C4-2B (cell line): Measurements from ENCODE around the gene AIFM1.

Experiments
- ZFX ChIP-seq: fragments of 450-650 bp; IDR thresholded peaks from 2 replicates; pipeline ENCODE4 v1.6.1; 2017
- TF ChIP-seq, protein P1 (sequence below): fragments of 450-650 bp; conservative IDR thresholded peaks from 2 replicates; pipeline ENCODE4 v1.5.1; 2017; ENCODE audit warnings: mild to moderate bottlenecking

DNA sequence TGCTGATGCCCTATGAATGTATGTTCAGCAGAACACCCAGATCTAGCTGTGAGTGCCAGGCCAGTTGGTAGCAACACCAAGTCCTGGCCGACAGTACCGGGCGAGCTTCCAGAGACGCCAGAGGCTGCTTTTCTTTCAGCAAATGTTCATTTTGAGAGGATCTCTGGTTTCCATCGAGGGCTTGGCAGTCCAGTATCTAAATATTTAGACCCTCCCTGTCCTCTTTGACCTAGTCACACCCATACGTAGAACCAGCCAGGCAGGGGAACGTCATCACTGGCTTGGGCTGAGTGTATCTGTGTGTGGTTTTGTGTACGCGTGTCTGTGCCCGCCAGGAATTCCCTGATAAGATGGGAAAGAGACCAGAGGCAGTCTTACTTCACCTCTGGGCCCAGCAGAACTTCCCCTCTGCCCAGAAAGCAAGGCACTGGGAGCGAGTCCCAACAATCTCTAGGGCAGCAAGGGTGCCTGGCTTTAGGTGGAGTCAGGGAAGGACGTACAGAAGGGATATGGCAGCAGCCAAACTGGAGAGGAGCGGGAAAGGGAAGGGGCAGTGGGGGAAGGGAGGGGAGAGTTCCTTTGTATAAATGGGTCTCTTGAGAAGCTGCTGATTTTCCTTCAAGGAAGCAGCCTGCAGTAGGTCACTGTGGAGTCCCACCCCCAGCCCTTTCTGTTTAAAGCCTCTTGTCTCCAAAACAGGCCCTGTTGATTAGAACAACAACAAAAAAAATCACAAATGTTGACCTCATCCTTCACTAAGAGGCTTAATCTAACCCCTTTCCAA is 40.4 kb downstream of the AIFM1 start:
- TF ChIP-seq, protein P1, sequence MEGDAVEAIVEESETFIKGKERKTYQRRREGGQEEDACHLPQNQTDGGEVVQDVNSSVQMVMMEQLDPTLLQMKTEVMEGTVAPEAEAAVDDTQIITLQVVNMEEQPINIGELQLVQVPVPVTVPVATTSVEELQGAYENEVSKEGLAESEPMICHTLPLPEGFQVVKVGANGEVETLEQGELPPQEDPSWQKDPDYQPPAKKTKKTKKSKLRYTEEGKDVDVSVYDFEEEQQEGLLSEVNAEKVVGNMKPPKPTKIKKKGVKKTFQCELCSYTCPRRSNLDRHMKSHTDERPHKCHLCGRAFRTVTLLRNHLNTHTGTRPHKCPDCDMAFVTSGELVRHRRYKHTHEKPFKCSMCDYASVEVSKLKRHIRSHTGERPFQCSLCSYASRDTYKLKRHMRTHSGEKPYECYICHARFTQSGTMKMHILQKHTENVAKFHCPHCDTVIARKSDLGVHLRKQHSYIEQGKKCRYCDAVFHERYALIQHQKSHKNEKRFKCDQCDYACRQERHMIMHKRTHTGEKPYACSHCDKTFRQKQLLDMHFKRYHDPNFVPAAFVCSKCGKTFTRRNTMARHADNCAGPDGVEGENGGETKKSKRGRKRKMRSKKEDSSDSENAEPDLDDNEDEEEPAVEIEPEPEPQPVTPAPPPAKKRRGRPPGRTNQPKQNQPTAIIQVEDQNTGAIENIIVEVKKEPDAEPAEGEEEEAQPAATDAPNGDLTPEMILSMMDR = no peak
- TF ChIP-seq ZFX = no peak
